DND-41 (cell line): ENCODE results near the gene GNA14.

Experiments
- ATAC-seq: fragments of 200-7000 bp; cut with Tn5 transposase; 3 replicates; pipeline ENCODE4 v1.9.1; 2021; ENCODE audit warnings: low read depth; ENCODE audit not compliant: insufficient read depth
- DNase-seq: peaks from one replicate; pipeline ENCODE4 v3.0.0-alpha.2; 2020
- H2AFZ ChIP-seq: 2 replicates; pipeline ENCODE4 v1.6.0; 2012; ENCODE audit warnings: low read depth, low read length
- H3K27ac ChIP-seq: 2 replicates; pipeline ENCODE4 v1.5.1; 2012; ENCODE audit warnings: low read length, inconsistent platforms
- H3K27me3 ChIP-seq: fragments of 200-600 bp; sonication (generic); 2 replicates; pipeline ENCODE4 v1.6.0; 2012; ENCODE audit warnings: low read length, mild to moderate bottlenecking, inconsistent platforms; ENCODE audit not compliant: insufficient read depth, poor library complexity
- H3K36me3 ChIP-seq: 2 replicates; pipeline ENCODE4 v1.5.1; 2012; ENCODE audit warnings: low read length, inconsistent platforms; ENCODE audit not compliant: insufficient read depth
- H3K4me1 ChIP-seq: 2 replicates; pipeline ENCODE4 v1.5.1; 2012; ENCODE audit warnings: mild to moderate bottlenecking, low read length; ENCODE audit not compliant: insufficient read depth
- H3K4me2 ChIP-seq: 2 replicates; pipeline ENCODE4 v1.6.0; 2012; ENCODE audit warnings: mild to moderate bottlenecking, moderate library complexity, low read length, inconsistent platforms; ENCODE audit not compliant: insufficient read depth
- H3K4me3 ChIP-seq, 2 experiments: fragments of 200-600 bp in 1 of 2; shearing (Covaris generic) in 1 of 2; 2 replicates each; pipeline ENCODE4 v1.5.1; 2012 to 2016; ENCODE audit warnings: inconsistent platforms in 2 of 2, low read length in 2 of 2, mild to moderate bottlenecking in 2 of 2, low read depth in 1 of 2, moderate library complexity in 1 of 2
- H3K79me2 ChIP-seq: 2 replicates; pipeline ENCODE4 v1.6.0; 2012; ENCODE audit warnings: low read length, inconsistent platforms; ENCODE audit not compliant: insufficient read depth
- H3K9ac ChIP-seq: 2 replicates; pipeline ENCODE4 v1.6.0; 2012; ENCODE audit warnings: low read depth, mild to moderate bottlenecking, inconsistent platforms, low read length, moderate library complexity
- H3K9me3 ChIP-seq: 2 replicates; pipeline ENCODE4 v1.5.1; 2012; ENCODE audit warnings: low read length, moderate library complexity, mild to moderate bottlenecking, inconsistent platforms; ENCODE audit not compliant: insufficient read depth, severe bottlenecking
- H4K20me1 ChIP-seq: 2 replicates; pipeline ENCODE4 v1.6.0; 2012; ENCODE audit warnings: low read length; ENCODE audit not compliant: insufficient read depth
- EZH2 ChIP-seq: IDR thresholded peaks from 3 replicates; pipeline ENCODE4 v1.6.1; 2012; ENCODE audit warnings: borderline replicate concordance, low read depth, mild to moderate bottlenecking, moderate library complexity, low read length, inconsistent platforms; ENCODE audit not compliant: severe bottlenecking
- TF ChIP-seq, protein P1 (sequence below): IDR thresholded peaks from 2 replicates; pipeline ENCODE4 v1.5.1; 2012; ENCODE audit warnings: borderline replicate concordance, low read length, moderate library complexity, mild to moderate bottlenecking; ENCODE audit not compliant: poor library complexity, severe bottlenecking; ENCODE audit errors: extremely low read depth

GNA14 gene

DNA sequence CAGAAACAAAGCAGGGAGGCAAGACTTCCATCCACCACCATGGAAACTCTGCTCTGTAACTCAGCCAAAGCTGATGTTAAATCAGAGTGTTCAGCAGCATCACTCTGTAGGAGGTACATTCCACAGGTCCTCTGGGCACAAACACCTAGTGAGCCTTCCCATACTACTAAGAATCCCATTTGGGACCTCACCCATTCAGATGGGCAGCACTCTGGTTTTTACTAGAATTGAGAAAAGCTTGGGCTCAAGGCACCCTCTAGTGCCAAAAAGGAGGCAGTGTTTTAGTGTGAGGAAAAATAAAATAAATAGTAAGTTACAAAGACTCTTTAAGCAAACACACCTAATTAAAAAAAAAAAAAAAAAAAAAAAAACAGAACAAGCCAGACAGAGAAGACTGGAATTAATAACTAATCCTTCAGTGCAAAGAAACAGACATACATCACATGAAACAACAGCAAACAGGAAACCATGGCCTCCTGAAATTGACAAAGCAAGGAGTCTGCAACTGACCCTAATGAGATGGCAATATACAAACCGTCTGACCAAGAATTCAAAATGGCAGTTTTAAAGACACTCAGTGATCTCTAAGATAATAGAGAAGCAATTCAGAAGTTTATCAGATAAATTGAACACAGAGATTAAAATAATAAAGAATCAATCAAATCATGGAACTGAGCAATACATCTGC, 159.5 kb downstream of the GNA14 start:
- Histone ChIP-seq H3K36me3 (no peaks in the 10 kb centered on the region), H2AFZ (peak overlapping the region; percentile 59), H3K9ac (peak overlapping the region; percentile 36), H3K27me3 (no peaks in the 10 kb centered on the region), H3K4me1 (peaks cover 29% of the 10 kb centered on the region), H3K27ac (peak overlapping the region; percentile 79), H4K20me1 (no peaks in the 10 kb centered on the region), H3K79me2 (no peaks in the 10 kb centered on the region), H3K4me2 (peak overlapping the region; percentile 64), H3K9me3 (peaks cover 4% of the 10 kb centered on the region), H3K4me3 (peak overlapping the region; percentile 15 to 50; a peak in 3 of 4 replicates)
- TF ChIP-seq, protein P1, sequence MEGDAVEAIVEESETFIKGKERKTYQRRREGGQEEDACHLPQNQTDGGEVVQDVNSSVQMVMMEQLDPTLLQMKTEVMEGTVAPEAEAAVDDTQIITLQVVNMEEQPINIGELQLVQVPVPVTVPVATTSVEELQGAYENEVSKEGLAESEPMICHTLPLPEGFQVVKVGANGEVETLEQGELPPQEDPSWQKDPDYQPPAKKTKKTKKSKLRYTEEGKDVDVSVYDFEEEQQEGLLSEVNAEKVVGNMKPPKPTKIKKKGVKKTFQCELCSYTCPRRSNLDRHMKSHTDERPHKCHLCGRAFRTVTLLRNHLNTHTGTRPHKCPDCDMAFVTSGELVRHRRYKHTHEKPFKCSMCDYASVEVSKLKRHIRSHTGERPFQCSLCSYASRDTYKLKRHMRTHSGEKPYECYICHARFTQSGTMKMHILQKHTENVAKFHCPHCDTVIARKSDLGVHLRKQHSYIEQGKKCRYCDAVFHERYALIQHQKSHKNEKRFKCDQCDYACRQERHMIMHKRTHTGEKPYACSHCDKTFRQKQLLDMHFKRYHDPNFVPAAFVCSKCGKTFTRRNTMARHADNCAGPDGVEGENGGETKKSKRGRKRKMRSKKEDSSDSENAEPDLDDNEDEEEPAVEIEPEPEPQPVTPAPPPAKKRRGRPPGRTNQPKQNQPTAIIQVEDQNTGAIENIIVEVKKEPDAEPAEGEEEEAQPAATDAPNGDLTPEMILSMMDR, result peak; percentile 64
- TF ChIP-seq EZH2, result no peak
- ATAC-seq (peak; percentile 27; the same call in 2 of the 3 replicates), DNase-seq (peak; percentile 14)

DNA sequence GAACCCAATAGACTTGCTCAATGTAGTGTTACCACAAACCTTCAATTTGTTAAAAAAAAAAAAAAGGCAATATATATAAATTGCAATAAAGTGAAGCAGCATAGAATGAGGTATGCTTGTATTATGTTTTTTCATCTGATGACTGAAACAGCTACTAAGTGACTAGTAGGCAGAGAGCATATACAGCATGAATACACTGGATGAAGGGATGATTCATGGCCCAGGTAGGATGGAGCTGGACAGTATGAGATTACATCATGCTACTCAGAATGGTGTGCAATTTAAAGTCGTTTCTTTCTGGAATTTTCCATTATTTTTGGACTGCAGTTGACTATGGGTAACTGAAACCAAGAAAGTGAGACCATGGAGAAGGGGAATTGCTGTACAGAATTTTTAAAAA, 161.2 kb downstream of the GNA14 start:
- H3K9me3 ChIP-seq, result peaks cover 4% of the 10 kb centered on the region
- no peak overlapping the region for H2AFZ ChIP-seq
- H3K36me3 ChIP-seq, result no peaks in the 10 kb centered on the region
- no peak overlapping the region for H3K27ac ChIP-seq
- no peak for ATAC-seq
- H4K20me1 ChIP-seq, result no peaks in the 10 kb centered on the region
- no peak for DNase-seq
- H3K4me2 ChIP-seq, result no peak overlapping the region
- TF ChIP-seq, protein P1, result no peak
- no peak for TF ChIP-seq EZH2
- H3K4me1 ChIP-seq, result peaks cover 29% of the 10 kb centered on the region
- H3K27me3 ChIP-seq, result no peaks in the 10 kb centered on the region
- no peak overlapping the region for H3K4me3 ChIP-seq
- H3K9ac ChIP-seq, result no peak overlapping the region
- H3K79me2 ChIP-seq, result no peaks in the 10 kb centered on the region

DNA sequence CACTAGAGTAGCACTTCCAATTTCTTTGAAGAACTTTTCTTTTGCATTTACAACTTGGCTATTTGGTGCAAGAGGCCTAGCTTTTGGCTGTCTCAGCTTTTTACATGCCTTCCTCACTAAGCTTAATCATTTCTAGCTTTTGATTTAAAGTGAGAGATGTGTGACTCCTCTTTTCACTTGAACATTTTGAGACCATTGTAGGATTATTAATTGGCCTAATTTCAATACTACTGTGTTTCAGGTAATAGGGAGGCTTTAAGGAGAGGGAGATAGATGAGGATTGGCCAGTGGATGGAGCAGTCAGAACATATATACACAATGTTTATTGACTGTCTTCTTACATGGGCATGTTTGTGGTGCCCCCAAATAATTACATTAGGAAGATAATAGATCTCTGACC, 161.7 kb downstream of the GNA14 start:
- Histone ChIP-seq H4K20me1 (no peaks in the 10 kb centered on the region), H3K4me2 (no peak overlapping the region), H2AFZ (no peak overlapping the region), H3K27ac (no peak overlapping the region), H3K79me2 (no peaks in the 10 kb centered on the region), H3K9me3 (peaks cover 4% of the 10 kb centered on the region), H3K36me3 (no peaks in the 10 kb centered on the region), H3K9ac (no peak overlapping the region), H3K27me3 (no peaks in the 10 kb centered on the region), H3K4me3 (no peak overlapping the region), H3K4me1 (peaks cover 29% of the 10 kb centered on the region)
- TF ChIP-seq EZH2, result no peak
- TF ChIP-seq, protein P1, result no peak
- no peak for ATAC-seq
- no peak for DNase-seq
